WTC11 (cell line): ENCODE data around the gene SDK2. TPM values are rescaled to one million over a fixed set of nuclear protein-coding genes. Genes with fewer than 3 reads are reported as not detected.

Source experiments
- ATAC-seq: fragments of 200-7000 bp; cut with Tn5 transposase; 2 replicates; pipeline ENCODE4 v1.10.0; 2021; ENCODE audit warnings: mild to moderate bottlenecking, moderate library complexity
- CTCF ChIA-PET: fragments of 300-600 bp; sonication (Branson Sonifier 250); formaldehyde crosslinking; loops from one replicate; lab custom pipeline; 2021; ENCODE audit warnings: antibody characterized with exemption; lab: Charles Lee
- POLR2A ChIA-PET: fragments of 350-600 bp; sonication (Branson Sonifier 250); formaldehyde crosslinking; loops from one replicate; lab custom pipeline; 2021; ENCODE audit warnings: antibody characterized with exemption; lab: Charles Lee
- DNase-seq: peaks from one replicate; pipeline ENCODE4 v3.0.0; 2021; ENCODE audit warnings: low spot score
- H3K27ac Mint-ChIP-seq: 2 replicates; pipeline ENCODE4 v1.8.0; 2021; ENCODE audit warnings: mixed read lengths
- H3K27me3 Mint-ChIP-seq: 2 replicates; pipeline ENCODE4 v1.8.0; 2021; ENCODE audit warnings: low read depth, mild to moderate bottlenecking, moderate library complexity, mixed read lengths
- H3K36me3 Mint-ChIP-seq: 2 replicates; pipeline ENCODE4 v1.8.0; 2021; ENCODE audit warnings: mixed read lengths
- H3K4me1 Mint-ChIP-seq: 2 replicates; pipeline ENCODE4 v1.8.0; 2022; ENCODE audit warnings: mixed read lengths
- H3K4me3 Mint-ChIP-seq: 2 replicates; pipeline ENCODE4 v1.8.0; 2021; ENCODE audit warnings: mild to moderate bottlenecking, moderate library complexity, mixed read lengths
- H3K9me3 Mint-ChIP-seq: 2 replicates; pipeline ENCODE4 v1.8.0; 2021; ENCODE audit warnings: mixed read lengths
- AFF4 ChIP-seq: sonication (generic); formaldehyde crosslinking; IDR thresholded peaks from 2 replicates; pipeline ENCODE4 v1.8.1; 2023; ENCODE audit warnings: mild to moderate bottlenecking, missing genetic modification reagents, borderline replicate concordance
- CBFB ChIP-seq: sonication (generic); formaldehyde crosslinking; IDR thresholded peaks from 2 replicates; pipeline ENCODE4 v1.8.1; 2022; ENCODE audit warnings: mild to moderate bottlenecking, low read depth, missing genetic modification reagents
- CREB1 ChIP-seq: sonication (generic); formaldehyde crosslinking; IDR thresholded peaks from 2 replicates; pipeline ENCODE4 v1.8.0; 2023; ENCODE audit warnings: mild to moderate bottlenecking, missing genetic modification reagents
- E2F4 ChIP-seq: sonication (generic); formaldehyde crosslinking; IDR thresholded peaks from 2 replicates; pipeline ENCODE4 v1.8.1; 2022; ENCODE audit warnings: low read depth, mild to moderate bottlenecking, moderate library complexity, missing genetic modification reagents, borderline replicate concordance
- E2F5 ChIP-seq: sonication (generic); formaldehyde crosslinking; IDR thresholded peaks from 2 replicates; pipeline ENCODE4 v1.8.1; 2022; ENCODE audit warnings: mild to moderate bottlenecking, moderate library complexity, missing genetic modification reagents
- EMX1 ChIP-seq: fragments of 250-450 bp; sonication (Bioruptor Pico); IDR thresholded peaks from 2 replicates; pipeline ENCODE4 v1.8.0; 2021; ENCODE audit warnings: mild to moderate bottlenecking
- ETV6 ChIP-seq: sonication (generic); formaldehyde crosslinking; IDR thresholded peaks from 2 replicates; pipeline ENCODE4 v1.8.1; 2022; ENCODE audit warnings: mild to moderate bottlenecking, missing genetic modification reagents
- GRHL2 ChIP-seq: fragments of 250-450 bp; sonication (Bioruptor Pico); IDR thresholded peaks from 2 replicates; pipeline ENCODE4 v1.8.0; 2022; ENCODE audit warnings: mild to moderate bottlenecking, moderate library complexity; ENCODE audit not compliant: insufficient replicate concordance, severe bottlenecking
- HMGXB4 ChIP-seq: sonication (generic); formaldehyde crosslinking; IDR thresholded peaks from 2 replicates; pipeline ENCODE4 v1.8.1; 2023; ENCODE audit warnings: mild to moderate bottlenecking, moderate library complexity, missing genetic modification reagents
- MLX ChIP-seq: sonication (generic); formaldehyde crosslinking; IDR thresholded peaks from 2 replicates; pipeline ENCODE4 v1.8.1; 2023; ENCODE audit warnings: mild to moderate bottlenecking, missing genetic modification reagents, moderate library complexity
- NFYB ChIP-seq: sonication (generic); formaldehyde crosslinking; conservative IDR thresholded peaks from 2 replicates; pipeline ENCODE4 v1.8.0; 2022; ENCODE audit warnings: low read depth, missing genetic modification reagents
- PREB ChIP-seq: sonication (generic); formaldehyde crosslinking; IDR thresholded peaks from 2 replicates; pipeline ENCODE4 v1.8.1; 2022; ENCODE audit warnings: mild to moderate bottlenecking, missing genetic modification reagents, moderate library complexity, borderline replicate concordance
- RORB ChIP-seq: fragments of 250-450 bp; sonication (Bioruptor Pico); IDR thresholded peaks from 2 replicates; pipeline ENCODE4 v1.9.0; 2021; ENCODE audit warnings: mild to moderate bottlenecking
- SOX15 ChIP-seq: fragments of 250-450 bp; sonication (Bioruptor Pico); IDR thresholded peaks from 2 replicates; pipeline ENCODE4 v1.9.0; 2021; ENCODE audit warnings: mild to moderate bottlenecking
- SP1 ChIP-seq: sonication (generic); formaldehyde crosslinking; conservative IDR thresholded peaks from 2 replicates; pipeline ENCODE4 v1.8.1; 2022; ENCODE audit warnings: missing genetic modification reagents
- TCF7 ChIP-seq: sonication (generic); formaldehyde crosslinking; IDR thresholded peaks from 2 replicates; pipeline ENCODE4 v1.8.0; 2022; ENCODE audit warnings: mild to moderate bottlenecking, low read depth, missing genetic modification reagents, moderate library complexity
- ZBTB21 ChIP-seq: sonication (generic); formaldehyde crosslinking; IDR thresholded peaks from 2 replicates; pipeline ENCODE4 v1.8.1; 2023; ENCODE audit warnings: mild to moderate bottlenecking, missing genetic modification reagents, borderline replicate concordance
- ZBTB43 ChIP-seq: sonication (generic); formaldehyde crosslinking; IDR thresholded peaks from 2 replicates; pipeline ENCODE4 v1.8.1; 2023; ENCODE audit warnings: mild to moderate bottlenecking, missing genetic modification reagents
- ZNF671 ChIP-seq: fragments of 250-450 bp; sonication (Bioruptor Pico); IDR thresholded peaks from 2 replicates; pipeline ENCODE4 v1.8.0; 2021; ENCODE audit warnings: mild to moderate bottlenecking
- total RNA-seq: library from RNA; stranded (reverse); gene quantifications from 3 replicates; pipeline ENCODE4 v1.2.3, GENCODE V29; 2021

Gene SDK2
- total RNA-seq, 1 experiment from 2014 or later, result 14.8 TPM

- ATAC-seq (no peak), DNase-seq (no peak)
- H3K27ac Mint-ChIP-seq, result no peak overlapping the region; the same call in 1 of the 2 replicates
- no peaks in the 10 kb centered on the region for H3K27me3 Mint-ChIP-seq
- no peaks in the 10 kb centered on the region for H3K36me3 Mint-ChIP-seq
- peaks cover 13% of the 10 kb centered on the region for H3K4me1 Mint-ChIP-seq
- TF ChIP-seq HMGXB4, result no peak
- no peak for TF ChIP-seq E2F5
- TF ChIP-seq AFF4 (CRISPR knock-in tag), result no peak
- no peak for TF ChIP-seq ETV6
- no peak for TF ChIP-seq PREB (CRISPR knock-in tag)
- no peak for TF ChIP-seq ZBTB21 (CRISPR knock-in tag)
- TF ChIP-seq TCF7 (CRISPR knock-in tag), result no peak
- TF ChIP-seq ZBTB43, result no peak
- no peak for TF ChIP-seq CBFB (CRISPR knock-in tag)
- no peak for TF ChIP-seq EMX1
- no peak for TF ChIP-seq CREB1 (CRISPR knock-in tag)
- no peak for TF ChIP-seq RORB (CRISPR knock-in tag)
- TF ChIP-seq ZNF671, result no peak
- no peak for TF ChIP-seq SP1 (CRISPR knock-in tag)
- no peak for TF ChIP-seq E2F4 (CRISPR knock-in tag)
- no peak for TF ChIP-seq NFYB (CRISPR knock-in tag)
- TF ChIP-seq SOX15 (CRISPR knock-in tag), result no peak
- no peak for TF ChIP-seq GRHL2 (CRISPR knock-in tag)
- no peak for TF ChIP-seq MLX (CRISPR knock-in tag)
- no peak overlapping the region for H3K4me3 Mint-ChIP-seq
- ChIA-PET CTCF (interaction anchor here (0.6 to 1.2 kb wide), 2 partner anchors 13 to 26 kb away, joined by 5 to 7 read pairs; no protein-coding TSS in a partner anchor), POLR2A (no interaction called here)
- no peaks in the 10 kb centered on the region for H3K9me3 Mint-ChIP-seq
Observed at GRCh38 chr17:73335591-73336407, 308.4 kb downstream of the SDK2 start.
